ENCODE measurements around the gene FAM90A26.
"Not testable (repeated sequence)": the region's sequence is repeated elsewhere in the genome, so short reads cannot be mapped to it uniquely, and the experiment has no call there.

DNA sequence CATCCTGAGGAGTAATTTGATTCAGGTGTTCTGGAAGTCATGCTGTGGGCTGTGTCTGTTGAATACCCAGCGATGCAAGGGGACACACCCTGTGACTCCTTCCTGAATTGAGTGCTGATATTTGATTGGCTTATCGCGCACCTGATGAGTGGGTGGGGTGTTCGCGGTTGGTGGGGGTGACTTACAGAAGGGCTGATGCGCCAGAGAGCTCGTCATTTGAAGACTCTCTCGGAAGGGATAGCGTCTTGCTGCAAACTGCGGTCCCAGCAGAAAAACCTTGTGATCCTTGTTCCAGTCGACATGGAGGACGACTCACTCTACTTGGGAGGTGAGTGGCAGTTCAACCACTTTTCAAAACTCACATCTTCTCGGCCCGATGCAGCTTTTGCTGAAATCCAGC lies 44.9 kb downstream of the FAM90A26 start, which contains the start of gene USP17L11:
- TF ChIP-seq EP300 (IDR thresholded peaks at IDR 0.05; ENCODE audit: borderline replicate concordance); EGR1 (IDR thresholded peaks at IDR 0.05); ZBTB7A (IDR thresholded peaks at IDR 0.05; ENCODE audit: low read depth); CREB1 (IDR thresholded peaks at IDR 0.05; ENCODE audit: low read depth); TCF12 (IDR thresholded peaks at IDR 0.05; ENCODE audit: low read depth); TAF1 (IDR thresholded peaks at IDR 0.05; ENCODE audit: low read depth); TEAD4 (IDR thresholded peaks at IDR 0.05); FOXM1 (IDR thresholded peaks at IDR 0.05; ENCODE audit: borderline replicate concordance, low read depth); CEBPB (IDR thresholded peaks at IDR 0.05); NFIC (IDR thresholded peaks at IDR 0.05): not testable (repeated sequence)
- TF ChIP-seq, protein P1, sequence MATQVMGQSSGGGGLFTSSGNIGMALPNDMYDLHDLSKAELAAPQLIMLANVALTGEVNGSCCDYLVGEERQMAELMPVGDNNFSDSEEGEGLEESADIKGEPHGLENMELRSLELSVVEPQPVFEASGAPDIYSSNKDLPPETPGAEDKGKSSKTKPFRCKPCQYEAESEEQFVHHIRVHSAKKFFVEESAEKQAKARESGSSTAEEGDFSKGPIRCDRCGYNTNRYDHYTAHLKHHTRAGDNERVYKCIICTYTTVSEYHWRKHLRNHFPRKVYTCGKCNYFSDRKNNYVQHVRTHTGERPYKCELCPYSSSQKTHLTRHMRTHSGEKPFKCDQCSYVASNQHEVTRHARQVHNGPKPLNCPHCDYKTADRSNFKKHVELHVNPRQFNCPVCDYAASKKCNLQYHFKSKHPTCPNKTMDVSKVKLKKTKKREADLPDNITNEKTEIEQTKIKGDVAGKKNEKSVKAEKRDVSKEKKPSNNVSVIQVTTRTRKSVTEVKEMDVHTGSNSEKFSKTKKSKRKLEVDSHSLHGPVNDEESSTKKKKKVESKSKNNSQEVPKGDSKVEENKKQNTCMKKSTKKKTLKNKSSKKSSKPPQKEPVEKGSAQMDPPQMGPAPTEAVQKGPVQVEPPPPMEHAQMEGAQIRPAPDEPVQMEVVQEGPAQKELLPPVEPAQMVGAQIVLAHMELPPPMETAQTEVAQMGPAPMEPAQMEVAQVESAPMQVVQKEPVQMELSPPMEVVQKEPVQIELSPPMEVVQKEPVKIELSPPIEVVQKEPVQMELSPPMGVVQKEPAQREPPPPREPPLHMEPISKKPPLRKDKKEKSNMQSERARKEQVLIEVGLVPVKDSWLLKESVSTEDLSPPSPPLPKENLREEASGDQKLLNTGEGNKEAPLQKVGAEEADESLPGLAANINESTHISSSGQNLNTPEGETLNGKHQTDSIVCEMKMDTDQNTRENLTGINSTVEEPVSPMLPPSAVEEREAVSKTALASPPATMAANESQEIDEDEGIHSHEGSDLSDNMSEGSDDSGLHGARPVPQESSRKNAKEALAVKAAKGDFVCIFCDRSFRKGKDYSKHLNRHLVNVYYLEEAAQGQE (IDR thresholded peaks at IDR 0.05; ENCODE audit: low read depth) = not testable (repeated sequence)

All from Ishikawa (cell line).